ENCODE data around the gene NUCB2.

DNA sequence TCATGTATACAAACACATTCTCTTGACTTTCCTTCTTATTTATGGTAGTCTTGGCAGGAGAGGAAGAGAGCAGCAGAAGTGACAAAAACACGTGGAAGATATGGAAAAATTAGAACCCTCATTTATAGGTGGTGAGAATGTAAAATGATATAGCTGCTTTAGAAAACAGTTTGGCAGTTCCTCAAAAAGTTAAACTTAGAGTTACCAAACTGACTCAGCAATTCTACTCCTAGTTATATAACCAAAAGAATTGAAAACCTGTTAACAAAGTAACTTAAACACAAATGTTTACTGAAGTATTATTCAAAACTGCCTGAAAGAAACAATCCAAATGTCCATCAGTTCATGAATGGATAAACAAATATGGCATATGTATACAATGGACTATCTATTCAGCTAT is 16.8 kb downstream of the NUCB2 start:
- TF ChIP-seq, protein P1, sequence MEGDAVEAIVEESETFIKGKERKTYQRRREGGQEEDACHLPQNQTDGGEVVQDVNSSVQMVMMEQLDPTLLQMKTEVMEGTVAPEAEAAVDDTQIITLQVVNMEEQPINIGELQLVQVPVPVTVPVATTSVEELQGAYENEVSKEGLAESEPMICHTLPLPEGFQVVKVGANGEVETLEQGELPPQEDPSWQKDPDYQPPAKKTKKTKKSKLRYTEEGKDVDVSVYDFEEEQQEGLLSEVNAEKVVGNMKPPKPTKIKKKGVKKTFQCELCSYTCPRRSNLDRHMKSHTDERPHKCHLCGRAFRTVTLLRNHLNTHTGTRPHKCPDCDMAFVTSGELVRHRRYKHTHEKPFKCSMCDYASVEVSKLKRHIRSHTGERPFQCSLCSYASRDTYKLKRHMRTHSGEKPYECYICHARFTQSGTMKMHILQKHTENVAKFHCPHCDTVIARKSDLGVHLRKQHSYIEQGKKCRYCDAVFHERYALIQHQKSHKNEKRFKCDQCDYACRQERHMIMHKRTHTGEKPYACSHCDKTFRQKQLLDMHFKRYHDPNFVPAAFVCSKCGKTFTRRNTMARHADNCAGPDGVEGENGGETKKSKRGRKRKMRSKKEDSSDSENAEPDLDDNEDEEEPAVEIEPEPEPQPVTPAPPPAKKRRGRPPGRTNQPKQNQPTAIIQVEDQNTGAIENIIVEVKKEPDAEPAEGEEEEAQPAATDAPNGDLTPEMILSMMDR (conservative IDR thresholded peaks at IDR 0.05 in 1 of 2, IDR thresholded peaks at IDR 0.05 in 1 of 2; ENCODE audit: extremely low read depth in 1 of 2, insufficient read depth in 1 of 2, low read depth in 1 of 2, low read length in 2 of 2) = no peak
- TF ChIP-seq EZH2 (IDR thresholded peaks at IDR 0.05; ENCODE audit: borderline replicate concordance, low read length) = no peak

Measured in mammary epithelial cell (primary cell).